HG02970 (cell line): ENCODE results near the gene SH3BP5.

Experiments used
- ATAC-seq: cut with Tn5 transposase; IDR thresholded peaks from one replicate; pipeline ENCODE4 v1.9.1; 2021; ENCODE audit warnings: mild to moderate bottlenecking, moderate library complexity, moderate number of reproducible peaks; ENCODE audit not compliant: unreplicated experiment, low FRiP score

Gene SH3BP5

DNA sequence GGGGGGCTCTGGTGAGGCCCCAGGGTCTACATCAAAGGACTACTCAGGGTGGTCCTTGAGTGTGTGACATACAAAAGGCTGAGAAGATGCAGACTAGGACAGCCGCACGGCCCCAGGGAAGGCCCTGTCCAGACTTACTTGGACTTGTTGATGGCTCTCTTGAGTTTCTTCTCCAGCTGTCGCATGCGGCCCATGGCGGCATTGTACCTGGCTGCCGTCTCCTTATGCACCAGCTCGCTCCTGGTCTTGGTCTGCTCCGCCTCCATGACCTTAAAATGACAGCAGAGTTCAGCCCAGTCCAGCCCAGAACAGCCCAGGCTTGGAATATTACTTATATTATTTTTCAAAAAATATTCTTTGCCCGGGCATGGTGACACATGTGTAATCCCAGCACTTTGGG, 70.4 kb downstream of the SH3BP5 start:
- no peak for ATAC-seq

- ATAC-seq = no peak
These were observed 71.1 kb downstream of the SH3BP5 start for GRCh38 chr3:15261274-15261673.

GRCh38 chr3:15260531-15260930, 71.9 kb downstream of the SH3BP5 start:
- ATAC-seq = no peak

DNA sequence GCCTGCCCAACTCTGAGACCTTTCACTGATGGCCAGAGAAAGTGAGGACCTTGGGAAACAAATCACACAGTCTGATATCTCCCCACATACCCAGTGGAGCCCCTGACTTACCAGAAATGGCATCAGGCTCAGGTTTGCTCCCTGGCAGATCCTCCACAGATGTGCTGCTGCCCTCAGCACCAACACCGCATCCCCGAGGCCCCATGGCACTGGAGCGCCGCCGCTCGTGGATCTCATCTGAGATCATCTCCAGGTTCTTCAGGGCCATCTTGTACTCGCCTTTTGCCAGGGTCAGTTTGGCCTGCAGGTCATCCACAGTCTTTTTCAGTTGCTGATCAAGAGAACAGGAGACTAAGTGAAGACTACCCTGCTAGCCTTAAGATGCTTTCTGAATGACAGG, 73.7 kb downstream of the SH3BP5 start:
- no peak for ATAC-seq

DNA sequence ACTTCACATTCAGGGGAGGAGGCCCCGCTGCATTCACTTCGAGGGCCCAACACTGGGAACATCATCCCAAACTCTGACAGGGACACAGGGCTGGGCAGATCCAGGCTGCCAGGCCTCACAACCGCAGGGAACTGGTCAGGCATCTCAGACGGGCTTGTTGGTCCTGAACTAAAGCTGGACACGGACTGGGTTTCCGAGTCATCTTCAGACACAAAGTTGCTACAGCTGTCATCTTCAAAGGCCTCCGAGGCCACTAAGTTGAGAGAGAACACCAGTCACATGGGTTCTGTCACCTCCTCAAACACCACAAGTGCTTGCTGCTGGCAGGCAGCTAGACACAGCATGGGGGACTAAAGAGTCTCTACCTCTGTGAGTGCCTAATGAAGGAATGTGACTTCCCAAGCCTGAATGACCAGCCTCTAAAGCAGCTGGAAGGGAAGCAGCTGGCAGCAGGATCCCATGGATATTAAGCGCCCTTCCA, 75.5 kb downstream of the SH3BP5 start:
- no peak for ATAC-seq

GRCh38 chr3:15255215-15255614, 77.2 kb downstream of the SH3BP5 start:
- ATAC-seq = no peak

DNA sequence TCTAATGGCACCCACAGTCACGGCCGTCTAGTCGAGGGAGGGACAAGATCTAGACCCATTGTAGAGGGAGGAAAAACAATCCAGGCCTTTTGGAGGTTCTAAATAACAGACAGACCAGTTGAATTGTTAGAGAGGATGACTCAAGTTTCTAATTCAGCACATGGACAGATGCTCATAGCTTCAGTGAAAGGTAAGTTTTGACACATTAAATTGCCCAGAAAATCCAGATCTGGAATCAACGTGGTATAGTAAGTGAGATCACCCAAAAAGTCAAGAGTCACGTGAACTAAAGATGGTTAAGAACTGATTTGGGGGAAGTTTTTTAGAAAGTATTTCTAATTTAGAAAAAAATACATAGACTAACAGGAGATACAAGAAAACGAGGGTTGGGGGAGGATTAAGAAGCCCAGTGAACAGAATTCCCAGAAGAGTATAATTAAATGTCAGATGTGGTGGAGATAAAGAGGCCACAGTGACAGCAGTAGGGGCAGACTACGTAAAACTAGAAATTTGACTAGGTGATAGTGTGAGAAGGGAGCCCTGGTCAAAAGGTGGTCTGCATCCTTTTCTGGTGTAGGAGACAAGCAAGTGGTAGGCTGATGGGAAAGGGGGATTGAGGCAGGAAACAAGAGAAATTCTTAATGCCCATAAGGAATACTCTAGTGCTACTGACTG, 79.2 kb downstream of the SH3BP5 start:
- no peak for ATAC-seq

DNA sequence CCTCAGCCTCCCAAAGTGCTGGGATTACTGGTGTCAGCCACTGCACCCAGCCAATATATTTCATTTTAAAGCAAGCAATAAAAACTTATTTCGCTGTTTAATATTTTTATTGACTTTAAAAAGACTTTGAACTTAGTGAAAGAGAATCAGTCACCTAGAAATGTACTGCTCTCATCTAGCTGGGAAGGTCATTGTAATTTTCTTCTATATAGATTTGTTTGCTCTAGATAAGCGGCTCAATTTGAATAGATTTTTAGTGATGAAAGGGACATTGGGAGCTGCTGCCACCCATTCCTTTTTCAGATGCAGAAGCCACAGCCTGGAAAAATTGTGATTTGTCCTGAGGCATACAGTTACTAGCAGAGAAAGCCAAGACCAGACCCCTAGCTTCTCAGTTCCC, 86.2 kb downstream of the SH3BP5 start:
- ATAC-seq = no peak

- no peak for ATAC-seq
These were observed 88.4 kb downstream of the SH3BP5 start for GRCh38 chr3:15243822-15244482.

GRCh38 chr3:15241341-15241740, 91.0 kb downstream of the SH3BP5 start:
- no peak for ATAC-seq

DNA sequence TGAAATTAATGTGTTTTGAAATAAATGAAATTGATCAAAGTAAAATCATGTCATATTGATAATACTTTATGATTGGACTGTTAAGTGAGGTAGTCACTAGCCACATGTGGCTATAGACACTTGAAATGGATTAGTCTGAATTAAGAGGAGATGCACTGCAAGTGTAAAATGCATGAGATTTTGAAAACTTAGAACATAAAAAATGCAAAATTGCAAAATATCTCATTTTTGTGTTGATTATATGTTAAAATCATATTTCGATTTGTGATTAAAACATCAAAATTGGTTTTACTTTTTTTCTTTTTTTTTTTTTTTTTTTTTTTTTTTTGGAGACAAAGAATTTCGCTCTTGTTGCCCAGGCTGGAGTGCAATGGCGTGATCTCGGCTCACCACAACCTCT, 103.1 kb downstream of the SH3BP5 start:
- ATAC-seq = no peak

DNA sequence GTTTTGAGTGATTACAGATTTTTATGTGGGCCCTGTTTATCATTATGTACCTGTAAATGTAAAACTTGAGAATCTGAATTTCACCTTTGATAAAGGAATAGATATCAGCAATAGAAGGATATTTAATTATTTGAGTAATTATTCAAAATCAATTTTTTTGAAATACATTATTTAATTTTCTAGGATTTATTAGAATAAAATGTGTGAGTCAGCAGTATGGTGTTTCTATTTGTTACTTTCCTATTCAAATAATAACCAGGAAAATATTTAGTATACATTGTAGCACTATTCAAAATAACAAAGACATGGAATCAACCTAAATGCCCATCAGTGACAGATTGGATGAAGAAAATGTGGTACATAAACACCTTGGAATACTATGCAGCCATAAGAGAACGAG, 104.2 kb downstream of the SH3BP5 start:
- no peak for ATAC-seq

- no peak for ATAC-seq
These were observed 108.5 kb downstream of the SH3BP5 start for GRCh38 chr3:15223685-15224572.

DNA sequence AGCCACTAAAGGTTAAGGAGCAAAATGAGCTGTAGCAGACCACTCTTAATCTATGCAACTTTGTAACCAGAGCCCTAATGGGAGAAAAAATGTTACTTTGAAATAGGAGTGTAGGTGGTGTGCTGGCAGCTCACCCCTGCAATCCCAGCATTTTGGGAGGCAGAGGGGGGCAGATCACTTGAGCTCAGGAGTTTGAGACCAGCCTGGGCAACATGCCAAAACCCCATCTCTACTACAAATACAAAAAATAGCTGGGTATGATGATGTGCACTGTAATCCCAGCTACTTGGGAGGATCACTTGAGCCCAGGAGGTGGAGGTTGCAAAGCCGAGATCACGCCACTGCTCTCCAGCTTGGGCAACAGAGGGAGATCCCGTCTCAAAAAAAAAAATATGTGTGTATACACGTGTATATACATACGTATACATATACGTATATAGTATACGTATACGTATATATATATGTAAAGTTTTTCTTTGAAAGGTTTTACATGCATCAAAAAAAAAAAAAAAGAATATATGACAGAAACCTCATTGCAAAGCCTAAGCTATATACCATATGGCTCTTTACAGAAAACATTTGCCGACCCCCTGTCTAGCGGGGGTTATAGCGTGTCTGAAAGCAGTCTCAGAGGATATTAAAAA, 110.7 kb downstream of the SH3BP5 start:
- ATAC-seq = no peak

DNA sequence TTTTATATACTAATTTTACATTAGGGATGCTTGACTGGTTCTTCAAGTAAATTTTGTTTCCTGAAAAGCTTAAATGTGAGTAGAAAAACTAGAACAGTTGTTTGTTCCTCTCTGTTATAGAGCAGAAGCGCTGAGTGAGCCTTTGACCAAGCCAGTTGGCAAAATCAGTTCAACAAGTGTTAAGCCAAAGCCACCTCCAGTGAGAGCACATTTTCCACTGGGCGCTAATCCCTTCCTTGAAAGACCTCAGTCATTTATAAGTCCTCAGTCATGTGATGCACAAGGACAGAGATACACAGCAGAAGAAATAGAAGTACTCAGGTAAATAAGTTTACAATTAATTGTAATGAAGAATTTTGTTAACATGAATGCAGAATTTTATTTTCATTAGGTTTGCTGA, 111.7 kb downstream of the SH3BP5 start:
- no peak for ATAC-seq

- no peak for ATAC-seq
These were observed 112.3 kb downstream of the SH3BP5 start for GRCh38 chr3:15220056-15220455.

DNA sequence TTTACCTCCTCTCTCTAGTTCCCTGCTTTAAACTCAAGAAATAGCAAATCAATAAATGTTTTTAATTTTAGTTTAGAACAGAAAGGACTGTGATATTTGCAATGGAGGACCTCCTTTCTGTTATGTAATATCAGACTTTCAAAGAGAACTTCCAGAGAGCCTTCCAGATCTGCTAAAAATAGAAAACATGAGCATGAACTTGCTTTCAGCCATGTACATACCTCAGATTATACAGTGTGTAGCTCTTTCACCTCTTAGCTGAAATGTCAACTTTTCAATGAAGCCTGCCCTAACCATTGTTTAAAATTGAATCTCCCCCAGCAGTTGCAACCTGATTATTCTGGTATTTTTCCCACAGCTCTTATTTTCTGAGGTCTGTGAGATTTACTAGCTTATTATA, 113.7 kb downstream of the SH3BP5 start:
- ATAC-seq = no peak

DNA sequence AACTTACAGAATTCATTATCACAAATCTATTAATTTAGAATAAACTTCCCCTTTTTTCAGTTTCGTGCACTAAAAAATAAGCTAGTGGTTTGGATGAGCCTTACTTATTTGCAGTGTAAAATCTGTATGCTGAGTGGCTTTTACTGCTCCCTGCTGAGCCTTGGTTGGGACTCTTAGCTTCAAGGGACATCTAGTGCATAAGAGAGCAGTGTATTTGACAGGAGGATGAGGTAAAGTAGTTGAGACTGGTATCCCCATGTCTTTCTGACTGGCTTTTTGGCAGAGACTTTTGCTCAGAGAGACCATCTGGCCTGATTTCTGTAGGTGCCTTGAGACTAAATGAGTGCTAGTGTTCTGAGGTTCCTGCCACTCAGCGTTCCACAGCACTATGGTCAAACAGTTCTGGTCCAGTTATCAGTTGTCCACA, 114.5 kb downstream of the SH3BP5 start:
- no peak for ATAC-seq

- ATAC-seq = no peak
These were observed 115.2 kb downstream of the SH3BP5 start for GRCh38 chr3:15217011-15217671.

DNA sequence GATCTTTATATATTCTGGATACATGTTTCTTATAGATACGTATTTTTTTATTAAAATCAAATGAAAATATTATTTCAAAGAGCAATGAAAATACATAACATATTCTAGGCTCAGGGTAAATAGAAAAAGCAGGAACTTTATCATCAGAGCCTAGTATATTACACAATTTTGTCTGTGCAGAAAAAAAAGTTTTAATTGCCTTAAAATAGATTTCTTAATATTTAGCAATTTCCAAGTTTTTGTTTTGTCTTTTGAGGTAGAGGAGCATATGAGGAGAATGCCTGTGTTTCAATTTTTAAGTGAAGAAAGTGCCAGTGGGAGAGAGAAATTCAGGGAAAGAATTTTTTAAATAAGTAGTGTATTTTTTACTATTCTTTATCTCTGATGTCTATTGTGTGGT, 115.9 kb downstream of the SH3BP5 start:
- ATAC-seq = no peak
